Measurements from ENCODE around the gene HNRNPC.

Gene HNRNPC

GRCh38 chr14:21268617-21269251 lies 508 bp downstream of the HNRNPC start:
- no peak for TF ChIP-seq CTCF (IDR thresholded peaks at IDR 0.05; ENCODE audit: low read depth, low read length, missing control alignments)
- H3K4me3 ChIP-seq (ENCODE audit: low read depth, low read length): peak overlapping the region; percentile 80
- no peak for DNase-seq (ENCODE audit: low read depth)

- no peak for TF ChIP-seq CTCF (IDR thresholded peaks at IDR 0.05; ENCODE audit: low read depth, low read length, missing control alignments)
- DNase-seq (ENCODE audit: low read depth): no peak
- peak overlapping the region; percentile 80 for H3K4me3 ChIP-seq (ENCODE audit: low read depth, low read length)
Observed at GRCh38 chr14:21267886-21268616, 1.2 kb downstream of the HNRNPC start.

DNA sequence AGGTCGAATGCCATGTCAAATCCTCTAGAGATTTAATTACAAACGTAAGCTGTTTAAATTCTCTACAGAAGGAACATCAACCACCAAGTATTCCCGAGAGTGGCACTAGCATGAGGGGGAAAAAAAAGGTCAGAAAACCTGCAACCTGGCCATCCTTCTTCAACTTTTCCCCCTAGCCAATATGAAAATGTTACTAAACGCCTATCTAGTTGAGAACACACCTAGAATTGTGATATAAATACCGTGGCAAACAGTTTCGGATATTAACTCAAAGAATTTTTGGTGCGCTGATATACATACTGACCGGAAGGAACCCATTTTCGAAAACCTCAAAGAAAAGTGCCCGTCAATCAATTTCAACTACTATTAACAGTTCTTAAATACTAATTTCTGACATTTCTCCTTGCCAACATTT lies 1.8 kb downstream of the HNRNPC start:
- TF ChIP-seq CTCF (IDR thresholded peaks at IDR 0.05; ENCODE audit: low read depth, low read length, missing control alignments): no peak
- no peak for DNase-seq (ENCODE audit: low read depth)

GRCh38 chr14:21264025-21264801 lies 5.0 kb downstream of the HNRNPC start:
- no peak for TF ChIP-seq CTCF (IDR thresholded peaks at IDR 0.05; ENCODE audit: low read depth, low read length, missing control alignments)
- no peak for DNase-seq (ENCODE audit: low read depth)
- peak overlapping the region; percentile 35; the same call in 1 of the 2 replicates for H3K4me3 ChIP-seq (ENCODE audit: low read depth, low read length)

More for the DNA sequence above, 1.8 kb downstream of the HNRNPC start:
- peak overlapping the region; percentile 80 for H3K4me3 ChIP-seq (ENCODE audit: low read depth, low read length)

DNA sequence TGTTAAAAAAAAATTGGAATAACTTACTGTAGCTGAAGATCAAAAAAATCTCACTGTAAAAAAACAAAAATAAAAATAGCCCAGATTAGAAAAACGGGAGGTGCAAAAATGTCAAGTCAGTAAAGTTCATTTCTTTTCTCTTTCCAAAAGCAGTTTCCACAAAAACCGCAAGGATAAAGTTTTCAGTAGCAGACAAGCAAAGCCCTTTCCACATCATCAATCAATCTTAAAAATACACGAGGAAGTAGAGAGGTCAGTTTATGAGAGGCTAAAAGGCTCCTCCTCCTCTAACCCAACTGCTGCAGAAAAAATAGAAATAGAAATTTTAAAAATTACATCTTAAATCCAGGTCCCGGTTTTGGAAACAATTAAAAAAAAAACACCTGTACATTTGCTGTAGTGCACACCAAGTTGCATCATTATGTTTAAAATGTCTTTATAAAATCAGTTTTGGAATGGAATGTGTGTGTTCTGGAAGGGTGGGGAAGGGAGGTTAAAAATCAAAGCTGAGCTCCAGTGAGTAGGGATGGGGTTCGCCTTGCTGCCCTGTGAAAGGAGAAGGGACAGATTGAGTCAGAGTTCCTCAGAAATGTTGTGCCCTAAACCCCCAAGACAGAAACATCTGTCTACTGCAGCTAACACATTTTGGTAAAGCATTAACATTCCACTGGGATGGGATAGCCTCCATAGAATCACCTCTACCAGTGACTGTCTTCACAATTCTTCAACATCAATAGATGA lies 5.8 kb downstream of the HNRNPC start:
- peak overlapping the region; percentile 13; the same call in 1 of the 2 replicates for H3K4me3 ChIP-seq (ENCODE audit: low read depth, low read length)
- no peak for TF ChIP-seq CTCF (IDR thresholded peaks at IDR 0.05; ENCODE audit: low read depth, low read length, missing control alignments)
- no peak for DNase-seq (ENCODE audit: low read depth)

GRCh38 chr14:21262410-21262809 lies 6.8 kb downstream of the HNRNPC start:
- peak overlapping the region; percentile 45 for H3K4me3 ChIP-seq (ENCODE audit: low read depth, low read length)
- no peak for TF ChIP-seq CTCF (IDR thresholded peaks at IDR 0.05; ENCODE audit: low read depth, low read length, missing control alignments)
- no peak for DNase-seq (ENCODE audit: low read depth)

All from GM12864 (cell line).